Tibial nerve (tissue), 4 donors: ENCODE data around the gene PCBP1.

Source experiments
- EP300 ChIP-seq, 2 donors: sonication (generic); formaldehyde crosslinking; IDR thresholded peaks; one replicate each; pipeline ENCODE4 v1.6.1; 2017; ENCODE audit warnings: antibody characterized with exemption in 2 of 2, mild to moderate bottlenecking in 1 of 2
- POLR2A ChIP-seq, 2 donors: fragments of 450-650 bp; IDR thresholded peaks; one replicate each; pipeline ENCODE4 v1.6.1; 2017; ENCODE audit warnings: antibody characterized with exemption in 2 of 2, mild to moderate bottlenecking in 2 of 2, moderate library complexity in 2 of 2
- TF ChIP-seq, protein P1 (sequence below), 5 experiments: fragments of 200-600 bp in 3 of 5; fragments of 450-650 bp in 2 of 5; sonication (generic) in 3 of 5; IDR thresholded peaks; one replicate each; pipeline ENCODE4 v1.5.1; 2016 to 2019; ENCODE audit warnings: antibody characterized with exemption in 5 of 5, mild to moderate bottlenecking in 3 of 5, moderate library complexity in 2 of 5

DNA sequence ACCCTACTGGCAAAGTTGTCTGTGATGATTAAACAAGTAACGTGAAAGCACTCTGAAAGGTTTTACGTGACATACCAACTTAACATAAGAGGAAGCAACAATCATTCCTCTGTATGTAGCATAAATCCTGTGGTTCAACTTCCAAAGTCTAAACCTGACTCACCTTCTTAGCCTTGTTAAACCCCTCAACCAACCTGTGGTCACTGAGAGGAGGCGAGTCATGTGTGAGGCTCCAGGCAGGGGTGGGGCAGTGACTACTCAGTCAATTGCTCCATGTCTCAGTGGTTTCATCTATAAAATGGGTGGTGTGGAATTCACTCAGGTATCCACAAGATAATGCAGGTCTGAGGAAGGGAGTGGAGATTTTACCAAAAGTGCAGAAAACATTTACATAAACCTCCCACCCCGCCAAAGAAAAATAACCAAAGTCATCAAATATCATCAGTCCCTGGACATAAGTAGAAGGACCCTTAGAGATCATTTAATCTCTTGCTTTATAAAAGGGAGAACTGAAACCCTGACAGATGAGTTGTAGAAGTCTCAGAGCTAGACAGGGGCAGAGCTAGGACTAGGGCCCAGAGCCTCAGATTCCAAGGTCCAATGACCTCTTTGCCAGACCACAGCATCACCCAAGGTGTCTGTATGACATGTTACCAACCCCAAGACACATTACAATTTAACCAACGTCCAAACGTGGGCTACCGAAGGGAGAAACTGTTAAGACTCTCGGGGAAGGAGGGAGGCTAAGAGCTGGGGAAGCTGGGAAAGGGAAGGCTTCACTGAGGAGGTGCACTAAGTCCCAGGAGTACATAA lies 3.7 kb upstream of the PCBP1 start:
- TF ChIP-seq EP300 (IDR thresholded peaks at IDR 0.05) (no peak), POLR2A (IDR thresholded peaks at IDR 0.05) (no peak)
- TF ChIP-seq, protein P1, sequence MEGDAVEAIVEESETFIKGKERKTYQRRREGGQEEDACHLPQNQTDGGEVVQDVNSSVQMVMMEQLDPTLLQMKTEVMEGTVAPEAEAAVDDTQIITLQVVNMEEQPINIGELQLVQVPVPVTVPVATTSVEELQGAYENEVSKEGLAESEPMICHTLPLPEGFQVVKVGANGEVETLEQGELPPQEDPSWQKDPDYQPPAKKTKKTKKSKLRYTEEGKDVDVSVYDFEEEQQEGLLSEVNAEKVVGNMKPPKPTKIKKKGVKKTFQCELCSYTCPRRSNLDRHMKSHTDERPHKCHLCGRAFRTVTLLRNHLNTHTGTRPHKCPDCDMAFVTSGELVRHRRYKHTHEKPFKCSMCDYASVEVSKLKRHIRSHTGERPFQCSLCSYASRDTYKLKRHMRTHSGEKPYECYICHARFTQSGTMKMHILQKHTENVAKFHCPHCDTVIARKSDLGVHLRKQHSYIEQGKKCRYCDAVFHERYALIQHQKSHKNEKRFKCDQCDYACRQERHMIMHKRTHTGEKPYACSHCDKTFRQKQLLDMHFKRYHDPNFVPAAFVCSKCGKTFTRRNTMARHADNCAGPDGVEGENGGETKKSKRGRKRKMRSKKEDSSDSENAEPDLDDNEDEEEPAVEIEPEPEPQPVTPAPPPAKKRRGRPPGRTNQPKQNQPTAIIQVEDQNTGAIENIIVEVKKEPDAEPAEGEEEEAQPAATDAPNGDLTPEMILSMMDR (IDR thresholded peaks at IDR 0.05), result no peak
